ENCODE results near the gene RNLS.

The RNLS gene

GRCh38 chr10:88347022-88347421 lies 236.1 kb downstream of the RNLS start:
- Mint-ChIP-seq H3K4me3 (no peak overlapping the region), H3K27me3 (no peaks in the 10 kb centered on the region), H3K36me3 (peaks cover 2% of the 10 kb centered on the region), H3K27ac (no peak overlapping the region), H3K9me3 (peaks cover 4% of the 10 kb centered on the region), H3K4me1 (peaks cover 14% of the 10 kb centered on the region)
- ATAC-seq (ENCODE audit: low read depth): no peak
- no peak for DNase-seq (ENCODE audit: low spot score in 2 of 2)

GRCh38 chr10:88346144-88346977 lies 236.8 kb downstream of the RNLS start:
- DNase-seq (ENCODE audit: low spot score in 2 of 2) (no peak), ATAC-seq (ENCODE audit: low read depth) (no peak)
- H3K9me3 Mint-ChIP-seq: peaks cover 4% of the 10 kb centered on the region
- peaks cover 14% of the 10 kb centered on the region for H3K4me1 Mint-ChIP-seq
- peaks cover 2% of the 10 kb centered on the region for H3K36me3 Mint-ChIP-seq
- no peak overlapping the region for H3K4me3 Mint-ChIP-seq
- H3K27ac Mint-ChIP-seq: peak overlapping the region; percentile 61
- no peaks in the 10 kb centered on the region for H3K27me3 Mint-ChIP-seq

- H3K27me3 Mint-ChIP-seq: no peaks in the 10 kb centered on the region
- no peak for DNase-seq (ENCODE audit: low spot score in 2 of 2)
- no peak overlapping the region for H3K4me3 Mint-ChIP-seq
- no peak overlapping the region for H3K27ac Mint-ChIP-seq
- no peak for ATAC-seq (ENCODE audit: low read depth)
- peaks cover 4% of the 10 kb centered on the region for H3K9me3 Mint-ChIP-seq
- peaks cover 14% of the 10 kb centered on the region for H3K4me1 Mint-ChIP-seq
- H3K36me3 Mint-ChIP-seq: peaks cover 2% of the 10 kb centered on the region
These were observed 239.2 kb downstream of the RNLS start for GRCh38 chr10:88343761-88344484.

- H3K27me3 Mint-ChIP-seq: no peaks in the 10 kb centered on the region
- ATAC-seq (ENCODE audit: low read depth) (no peak), DNase-seq (ENCODE audit: low spot score in 2 of 2) (no peak)
- peaks cover 2% of the 10 kb centered on the region for H3K36me3 Mint-ChIP-seq
- no peak overlapping the region for H3K27ac Mint-ChIP-seq
- H3K4me1 Mint-ChIP-seq: peaks cover 7% of the 10 kb centered on the region
- H3K9me3 Mint-ChIP-seq: peaks cover 4% of the 10 kb centered on the region
- no peak overlapping the region for H3K4me3 Mint-ChIP-seq
These were observed 240.3 kb downstream of the RNLS start for GRCh38 chr10:88342733-88343310.

GRCh38 chr10:88337134-88337533 lies 246.0 kb downstream of the RNLS start:
- no peak for DNase-seq (ENCODE audit: low spot score in 2 of 2)
- Mint-ChIP-seq H3K27me3 (no peaks in the 10 kb centered on the region), H3K9me3 (no peaks in the 10 kb centered on the region), H3K4me3 (no peak overlapping the region), H3K27ac (no peak overlapping the region), H3K4me1 (peaks cover 19% of the 10 kb centered on the region), H3K36me3 (no peaks in the 10 kb centered on the region)
- no peak for ATAC-seq (ENCODE audit: low read depth)

GRCh38 chr10:88336334-88336733 lies 246.8 kb downstream of the RNLS start:
- Mint-ChIP-seq H3K27ac (peak overlapping the region; percentile 42), H3K27me3 (no peaks in the 10 kb centered on the region), H3K4me3 (no peak overlapping the region), H3K9me3 (no peaks in the 10 kb centered on the region), H3K36me3 (no peaks in the 10 kb centered on the region), H3K4me1 (peaks cover 27% of the 10 kb centered on the region)
- no peak for DNase-seq (ENCODE audit: low spot score in 2 of 2)
- ATAC-seq (ENCODE audit: low read depth): peak; percentile 12

- H3K4me1 Mint-ChIP-seq: peaks cover 30% of the 10 kb centered on the region
- DNase-seq (ENCODE audit: low spot score in 2 of 2) (no peak), ATAC-seq (ENCODE audit: low read depth) (no peak)
- H3K9me3 Mint-ChIP-seq: no peaks in the 10 kb centered on the region
- H3K27me3 Mint-ChIP-seq: no peaks in the 10 kb centered on the region
- peak overlapping the region; percentile 71 for H3K27ac Mint-ChIP-seq
- H3K36me3 Mint-ChIP-seq: no peaks in the 10 kb centered on the region
- no peak overlapping the region for H3K4me3 Mint-ChIP-seq
These were observed 249.9 kb downstream of the RNLS start for GRCh38 chr10:88333248-88333630.

- H3K4me3 Mint-ChIP-seq: peak overlapping the region; percentile 24
- ATAC-seq (ENCODE audit: low read depth) (peak; percentile 75), DNase-seq (ENCODE audit: low spot score in 2 of 2) (no peak)
- peak overlapping the region; percentile 71 for H3K27ac Mint-ChIP-seq
- H3K9me3 Mint-ChIP-seq: no peaks in the 10 kb centered on the region
- H3K27me3 Mint-ChIP-seq: no peaks in the 10 kb centered on the region
- peaks cover 30% of the 10 kb centered on the region for H3K4me1 Mint-ChIP-seq
- no peaks in the 10 kb centered on the region for H3K36me3 Mint-ChIP-seq
These were observed 250.4 kb downstream of the RNLS start for GRCh38 chr10:88332503-88333247.

- DNase-seq (ENCODE audit: low spot score in 2 of 2) (no peak), ATAC-seq (ENCODE audit: low read depth) (peak; percentile 34)
- H3K9me3 Mint-ChIP-seq: peaks cover 5% of the 10 kb centered on the region
- no peak overlapping the region for H3K27ac Mint-ChIP-seq
- H3K4me3 Mint-ChIP-seq: no peak overlapping the region
- no peaks in the 10 kb centered on the region for H3K27me3 Mint-ChIP-seq
- peaks cover 18% of the 10 kb centered on the region for H3K4me1 Mint-ChIP-seq
- peaks cover 9% of the 10 kb centered on the region for H3K36me3 Mint-ChIP-seq
These were observed 252.9 kb downstream of the RNLS start for GRCh38 chr10:88330174-88330573.

- Mint-ChIP-seq H3K27me3 (no peaks in the 10 kb centered on the region), H3K4me1 (peaks cover 11% of the 10 kb centered on the region), H3K4me3 (no peak overlapping the region), H3K36me3 (peaks cover 31% of the 10 kb centered on the region), H3K9me3 (peaks cover 26% of the 10 kb centered on the region), H3K27ac (peak overlapping the region; percentile 79)
- ATAC-seq (ENCODE audit: low read depth): peak; percentile 94
- peak in 1 of 2 donors; percentile 15 for DNase-seq (ENCODE audit: low spot score in 2 of 2)
These were observed 260.6 kb downstream of the RNLS start for GRCh38 chr10:88322324-88323063.

- ATAC-seq (ENCODE audit: low read depth) (no peak), DNase-seq (ENCODE audit: low spot score in 2 of 2) (no peak)
- Mint-ChIP-seq H3K4me3 (no peak overlapping the region), H3K4me1 (peaks cover 17% of the 10 kb centered on the region), H3K27ac (no peak overlapping the region), H3K27me3 (no peaks in the 10 kb centered on the region), H3K9me3 (peaks cover 21% of the 10 kb centered on the region), H3K36me3 (peaks cover 22% of the 10 kb centered on the region)
These were observed 263.1 kb downstream of the RNLS start for GRCh38 chr10:88319960-88320517.

GRCh38 chr10:88318803-88319202 lies 264.3 kb downstream of the RNLS start:
- Mint-ChIP-seq H3K4me3 (no peak overlapping the region), H3K27ac (no peak overlapping the region), H3K36me3 (peaks cover 22% of the 10 kb centered on the region), H3K4me1 (peaks cover 20% of the 10 kb centered on the region), H3K9me3 (peaks cover 21% of the 10 kb centered on the region), H3K27me3 (no peaks in the 10 kb centered on the region)
- DNase-seq (ENCODE audit: low spot score in 2 of 2): no peak
- ATAC-seq (ENCODE audit: low read depth): no peak

GRCh38 chr10:88317099-88317498 lies 266.0 kb downstream of the RNLS start:
- no peak overlapping the region for H3K4me3 Mint-ChIP-seq
- ATAC-seq (ENCODE audit: low read depth) (no peak), DNase-seq (ENCODE audit: low spot score in 2 of 2) (no peak)
- H3K27ac Mint-ChIP-seq: no peak overlapping the region
- H3K9me3 Mint-ChIP-seq: peaks cover 17% of the 10 kb centered on the region
- peaks cover 17% of the 10 kb centered on the region for H3K36me3 Mint-ChIP-seq
- H3K4me1 Mint-ChIP-seq: peaks cover 9% of the 10 kb centered on the region
- H3K27me3 Mint-ChIP-seq: no peaks in the 10 kb centered on the region

All from memory B cell (primary cell).